ENCODE results near the gene PRSS35. TPM values are rescaled to one million over a fixed set of nuclear protein-coding genes. Genes with fewer than 3 reads are reported as not detected.

The PRSS35 gene
- total RNA-seq, 1 experiment from 2014 or later, result 1.7 TPM

GRCh38 chr6:83509441-83509840 lies 2.9 kb upstream of the PRSS35 start:
- no peak overlapping the region for H3K23ac ChIP-seq (ENCODE audit: insufficient read length, low read depth, low read length)
- Mint-ChIP-seq H3K9me3 (no peaks in the 10 kb centered on the region), H3K27ac (no peak overlapping the region), H3K4me1 (peaks cover 13 to 19% of the 10 kb centered on the region in 2 experiments), H3K27me3 (ENCODE audit: low read depth) (peaks cover 7% of the 10 kb centered on the region), H3K4me3 (no peak overlapping the region), H3K36me3 (ENCODE audit: insufficient read depth in 1 of 3, low read depth in 3 of 3) (no peaks in the 10 kb centered on the region)
- H3K27ac ChIP-seq (ENCODE audit: insufficient read length, low read depth, low read length), result no peak overlapping the region
- H3K56ac ChIP-seq (ENCODE audit: insufficient read length, low read depth, low read length), result no peak overlapping the region
- H2BK15ac ChIP-seq (ENCODE audit: low read depth, low read length), result no peak overlapping the region
- no peak overlapping the region for H3K18ac ChIP-seq (ENCODE audit: insufficient read length, low read depth, low read length)
- no peak overlapping the region for H3K14ac ChIP-seq (ENCODE audit: insufficient read depth, low read length)
- no peak overlapping the region for H3K4ac ChIP-seq (ENCODE audit: low read depth, low read length)
- no peak overlapping the region for H2BK120ac ChIP-seq (ENCODE audit: low read depth, low read length, poor library complexity, severe bottlenecking)
- H2BK5ac ChIP-seq (ENCODE audit: insufficient read length, low read length), result no peak overlapping the region
- H3K9me3 ChIP-seq (ENCODE audit: control insufficient read depth, low read depth, low read length), result no peaks in the 10 kb centered on the region
- no CpG with 5 or more reads among the region's 1 CpG for WGBS (ENCODE audit: extremely low coverage, insufficient read length, low lambda C conversion rate)
- H3K9ac ChIP-seq (ENCODE audit: extremely low read depth, insufficient read length, low read length), result no peak overlapping the region
- H3T11ph ChIP-seq (ENCODE audit: low read length), result no peak overlapping the region
- no peak overlapping the region for H3K4me2 ChIP-seq (ENCODE audit: insufficient read depth, insufficient read length, low read length)
- H4K91ac ChIP-seq (ENCODE audit: insufficient read length, low read depth, low read length), result no peak overlapping the region
- H2BK20ac ChIP-seq (ENCODE audit: low read depth, low read length, poor library complexity, severe bottlenecking), result no peak overlapping the region
- H3K27me3 ChIP-seq (ENCODE audit: insufficient read depth, low read length), result no peaks in the 10 kb centered on the region
- H3K79me2 ChIP-seq (ENCODE audit: insufficient read depth, low read length), result no peaks in the 10 kb centered on the region
- peaks cover 4% of the 10 kb centered on the region for H3K23me2 ChIP-seq (ENCODE audit: insufficient read length, low read depth, low read length, poor library complexity, severe bottlenecking)
- DNase-seq, result no peak
- no peak overlapping the region for H4K5ac ChIP-seq (ENCODE audit: insufficient read length, low read depth, low read length)
- no peaks in the 10 kb centered on the region for H4K20me1 ChIP-seq (ENCODE audit: control insufficient read depth, insufficient read depth, insufficient read length)
- H3K4me1 ChIP-seq (ENCODE audit: insufficient read depth, low read length), result no peaks in the 10 kb centered on the region
- H2AFZ ChIP-seq (ENCODE audit: low read length), result no peak overlapping the region
- no peak overlapping the region for H2AK5ac ChIP-seq (ENCODE audit: insufficient read length, low read length)
- no peak overlapping the region for H4K8ac ChIP-seq (replicated peaks; ENCODE audit: insufficient read length, low read depth, low read length)
- no peak overlapping the region for H2BK12ac ChIP-seq (ENCODE audit: insufficient read length, low read depth, low read length)
- H3K79me1 ChIP-seq (ENCODE audit: insufficient read depth, low read depth, low read length, poor library complexity, severe bottlenecking), result no peaks in the 10 kb centered on the region
- TF ChIP-seq CTCF (conservative IDR thresholded peaks at IDR 0.05), result no peak
